GM12892 (cell line): ENCODE data around the gene SCRN1.

Experiments
- POLR2A ChIP-seq: IDR thresholded peaks from 2 replicates; pipeline ENCODE4 v1.6.1; 2011; ENCODE audit warnings: low read depth, low read length, control low read depth
- POLR2AphosphoS5 ChIP-seq: IDR thresholded peaks from 2 replicates; pipeline ENCODE4 v1.6.1; 2011; ENCODE audit warnings: low read depth, low read length, control low read depth

DNA sequence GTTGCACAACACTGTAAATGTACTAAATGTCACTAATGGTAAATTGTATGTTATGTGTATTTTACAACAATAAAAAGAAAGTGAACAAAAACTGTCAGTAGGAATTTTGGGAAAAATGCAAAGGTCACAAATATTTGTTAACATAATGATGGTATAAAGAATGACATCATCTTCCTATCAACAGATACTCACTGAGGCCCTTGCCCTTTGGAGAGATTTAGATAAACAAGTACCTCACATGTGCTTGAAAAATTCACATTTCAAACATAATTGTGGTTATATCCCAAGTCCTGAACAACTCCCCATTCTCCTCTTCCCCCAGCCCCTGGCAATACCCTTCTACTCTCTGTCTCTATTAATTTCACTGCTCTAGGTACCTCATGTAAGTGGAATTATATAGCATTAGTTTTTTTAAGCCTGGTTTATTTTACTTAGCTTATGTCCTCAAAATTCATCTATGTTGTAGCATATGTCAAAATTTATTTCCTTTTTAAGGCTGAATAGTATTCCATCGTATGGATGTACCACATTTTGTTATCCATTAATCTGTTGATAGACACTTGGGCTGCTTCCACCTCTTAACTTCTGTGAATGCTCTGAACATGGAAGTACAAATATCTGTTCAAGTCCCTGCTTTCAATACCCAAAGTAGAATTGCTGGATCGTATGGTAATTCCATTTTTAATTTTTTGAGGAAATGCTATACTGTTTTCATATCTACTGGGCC, 92.8 kb downstream of the SCRN1 start:
- TF ChIP-seq POLR2AphosphoS5: no peak
- TF ChIP-seq POLR2A: no peak
